ENCODE data around the gene NAT14.

Gene NAT14, protein sequence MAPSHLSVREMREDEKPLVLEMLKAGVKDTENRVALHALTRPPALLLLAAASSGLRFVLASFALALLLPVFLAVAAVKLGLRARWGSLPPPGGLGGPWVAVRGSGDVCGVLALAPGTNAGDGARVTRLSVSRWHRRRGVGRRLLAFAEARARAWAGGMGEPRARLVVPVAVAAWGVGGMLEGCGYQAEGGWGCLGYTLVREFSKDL

DNA sequence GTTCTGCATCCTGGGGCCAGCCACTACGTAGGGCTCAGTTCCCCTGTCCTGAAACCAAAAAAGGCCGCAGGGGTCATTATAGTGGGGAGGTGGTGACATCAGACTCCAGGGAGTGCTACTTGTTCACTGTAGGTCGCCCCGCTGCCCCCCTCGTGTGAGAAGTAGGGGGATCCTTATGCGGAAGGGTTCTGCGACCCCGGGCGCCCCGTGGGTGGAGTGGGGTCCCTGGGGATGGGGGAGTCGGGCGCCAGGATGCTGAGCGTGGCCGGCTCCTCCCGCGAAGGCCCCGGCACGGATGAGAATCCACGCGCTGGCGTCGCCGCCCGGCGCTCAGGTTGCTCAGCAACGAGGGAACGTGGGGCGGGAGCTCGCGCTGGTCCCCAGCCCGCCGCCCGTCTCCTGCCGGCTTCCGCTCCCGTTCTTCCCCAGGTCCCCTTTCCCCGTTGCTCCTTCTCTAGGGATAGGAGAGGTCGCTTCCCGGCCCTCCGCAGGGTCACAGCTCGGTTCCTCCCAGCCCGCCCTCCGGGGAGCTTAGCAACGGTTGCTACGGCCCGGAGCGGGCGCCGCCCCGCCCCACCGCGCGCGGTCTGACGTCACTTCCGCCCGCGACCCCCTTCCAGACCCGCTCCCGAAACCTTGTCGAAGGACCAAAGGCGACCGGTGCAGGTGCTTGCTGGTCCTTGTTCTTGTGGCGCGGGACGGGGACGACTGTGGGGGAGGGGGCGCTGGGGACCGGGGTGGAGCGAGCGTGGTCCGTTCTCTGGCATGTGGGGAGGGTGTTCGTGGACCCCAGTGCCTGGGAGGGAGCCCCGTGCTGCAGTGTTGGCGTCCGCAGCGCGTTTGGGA is at the start of gene NAT14:
NAT14 (plus strand) TSS at position 596 of the 846 bp plus-strand sequence. CDS start 521 bp downstream, outside the sequence.
- H3K36me3 Mint-ChIP-seq (ENCODE audit: low read depth) = peaks cover 19% of the 10 kb centered on the region
- H3K27me3 Mint-ChIP-seq = no peaks in the 10 kb centered on the region

DNA sequence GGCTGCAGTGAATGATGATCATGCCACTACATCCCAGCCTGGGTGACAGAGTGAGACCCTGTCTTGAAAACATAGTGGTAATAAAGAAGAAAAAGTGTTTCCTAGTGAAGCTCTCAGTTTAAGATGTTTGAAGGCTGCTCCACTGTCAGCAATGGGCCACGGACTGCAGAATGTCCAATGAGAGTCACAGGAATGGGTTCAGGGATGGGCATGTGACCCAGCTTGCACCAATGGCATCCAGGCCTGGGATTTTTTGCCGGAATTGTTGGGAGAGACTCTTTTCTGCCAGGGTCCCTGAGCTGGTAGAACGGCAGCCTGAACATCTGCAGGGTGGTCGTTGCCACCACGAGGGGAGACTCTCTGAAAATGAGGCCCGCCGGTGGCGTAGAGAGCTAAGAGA is 48.1 kb upstream of the NAT14 start:
- Mint-ChIP-seq H3K27me3 (peaks cover 64% of the 10 kb centered on the region), H3K4me3 (no peak overlapping the region), H3K36me3 (ENCODE audit: low read depth) (no peaks in the 10 kb centered on the region), H3K27ac (no peak overlapping the region), H3K4me1 (ENCODE audit: low read depth) (peaks cover 12% of the 10 kb centered on the region), H3K9me3 (no peaks in the 10 kb centered on the region)
- DNase-seq = no peak

More for the DNA sequence above, at the start of gene NAT14:
- Mint-ChIP-seq H3K4me3 (peak within 1 kb of the TSS; percentile 80), H3K9me3 (no peaks in the 10 kb centered on the region), H3K4me1 (ENCODE audit: low read depth) (peaks cover 28% of the 10 kb centered on the region), H3K27ac (peak within 1 kb of the TSS; percentile 87)
- DNase-seq = peak; percentile 84

DNA sequence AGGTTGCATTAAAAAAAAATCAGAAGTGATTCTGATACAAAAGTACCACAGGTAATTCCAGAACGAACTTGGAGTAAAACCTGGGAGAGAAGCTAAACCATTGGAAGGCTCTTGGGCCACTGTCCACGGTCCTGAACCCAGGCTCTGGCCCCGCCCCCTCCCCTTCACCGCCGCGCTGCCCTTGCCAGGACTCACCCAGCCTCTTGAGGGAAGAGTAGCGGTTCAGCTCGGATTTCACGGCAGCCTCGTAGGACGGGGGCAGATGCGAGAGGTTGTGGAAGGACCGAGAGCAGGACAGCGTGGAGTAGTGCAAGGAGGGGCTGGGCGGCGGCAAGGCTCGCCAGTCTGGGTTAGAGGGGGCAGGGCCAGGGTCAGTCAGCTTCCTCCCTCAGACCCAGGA is 47.6 kb upstream of the NAT14 start:
- Mint-ChIP-seq H3K4me3 (no peak overlapping the region), H3K27ac (no peak overlapping the region), H3K9me3 (no peaks in the 10 kb centered on the region), H3K27me3 (peaks cover 62% of the 10 kb centered on the region), H3K36me3 (ENCODE audit: low read depth) (no peaks in the 10 kb centered on the region), H3K4me1 (ENCODE audit: low read depth) (peaks cover 14% of the 10 kb centered on the region)
- DNase-seq = no peak

DNA sequence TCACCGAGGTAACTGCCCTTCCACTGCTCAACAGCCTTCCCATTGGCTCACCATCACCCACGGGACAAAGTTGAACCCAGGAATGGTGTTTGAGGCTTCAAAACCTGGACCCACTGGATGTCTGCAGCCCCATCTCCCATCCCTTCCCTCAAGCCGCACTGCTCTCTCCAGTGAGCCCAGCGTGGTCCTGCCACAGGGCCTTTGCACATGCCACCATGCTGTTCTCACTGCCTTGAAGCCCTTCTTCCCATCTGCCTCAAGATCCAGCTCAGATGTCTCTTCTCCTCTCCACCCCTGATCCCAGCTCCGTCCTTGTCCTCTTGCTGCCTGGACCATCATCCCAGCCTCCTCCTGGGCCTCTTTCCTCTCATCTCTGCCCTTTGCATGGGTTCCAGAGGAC is 45.9 kb upstream of the NAT14 start:
- H3K27ac Mint-ChIP-seq = no peak overlapping the region
- H3K9me3 Mint-ChIP-seq = no peaks in the 10 kb centered on the region
- H3K4me3 Mint-ChIP-seq = no peak overlapping the region
- DNase-seq = no peak
- H3K27me3 Mint-ChIP-seq = peaks cover 71% of the 10 kb centered on the region
- peaks cover 14% of the 10 kb centered on the region for H3K4me1 Mint-ChIP-seq (ENCODE audit: low read depth)
- no peaks in the 10 kb centered on the region for H3K36me3 Mint-ChIP-seq (ENCODE audit: low read depth)

DNA sequence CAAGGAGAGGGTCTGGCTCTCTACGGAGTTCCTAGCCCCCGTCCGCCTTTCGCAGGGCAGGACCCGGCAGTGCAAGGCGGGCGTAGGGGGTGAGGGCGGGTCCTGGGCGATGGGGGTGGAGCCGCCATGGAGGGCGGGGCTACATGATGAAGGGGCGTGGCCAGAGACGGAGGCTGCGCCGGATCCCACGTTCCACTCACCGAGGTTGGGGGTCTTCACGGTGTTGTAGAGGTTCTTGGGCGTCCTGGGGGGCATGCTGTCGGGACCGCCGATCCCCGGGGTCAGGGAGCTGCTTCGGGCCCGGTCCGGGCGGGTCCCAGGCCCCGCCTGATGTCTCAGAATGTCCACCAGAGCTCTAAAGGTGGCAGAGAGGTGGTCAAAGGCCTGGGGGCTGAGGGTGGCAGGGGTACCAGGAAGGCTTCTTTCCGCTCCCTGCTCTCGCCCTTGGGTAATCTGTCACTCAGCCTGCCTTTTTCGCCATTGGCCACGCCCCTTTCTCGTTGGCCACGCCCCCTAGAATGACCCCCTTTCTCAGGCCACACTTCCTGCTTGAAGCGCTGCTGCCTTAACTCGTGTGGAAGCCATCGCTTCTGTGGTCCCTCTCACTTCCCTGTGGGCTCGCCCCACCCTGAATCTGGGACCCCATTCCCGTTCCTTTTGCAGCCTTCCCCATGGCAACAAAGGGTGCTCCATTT is 44.4 kb upstream of the NAT14 start:
- peaks cover 14% of the 10 kb centered on the region for H3K4me1 Mint-ChIP-seq (ENCODE audit: low read depth)
- H3K27me3 Mint-ChIP-seq = peaks cover 86% of the 10 kb centered on the region
- H3K4me3 Mint-ChIP-seq = no peak overlapping the region
- no peaks in the 10 kb centered on the region for H3K9me3 Mint-ChIP-seq
- DNase-seq = peak; percentile 46
- H3K36me3 Mint-ChIP-seq (ENCODE audit: low read depth) = no peaks in the 10 kb centered on the region
- no peak overlapping the region for H3K27ac Mint-ChIP-seq

DNA sequence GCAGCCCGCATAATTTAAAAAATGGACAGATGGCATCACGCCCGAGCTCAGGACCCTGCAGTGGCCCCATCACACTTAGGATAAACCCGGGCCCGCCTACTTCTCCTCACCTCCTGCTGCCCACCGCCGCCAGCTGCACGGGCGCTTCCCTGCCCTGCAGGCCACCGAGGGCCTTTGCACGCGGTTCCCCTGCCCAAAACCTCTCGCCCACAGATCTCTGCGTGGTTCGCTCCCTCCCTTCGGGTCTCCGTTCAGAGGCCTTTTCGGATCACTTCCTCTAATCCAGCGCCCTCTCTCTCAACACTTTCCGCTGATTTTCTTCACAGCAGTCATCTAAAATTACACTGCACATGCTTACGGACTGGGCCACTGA is 43.7 kb upstream of the NAT14 start:
- H3K4me1 Mint-ChIP-seq (ENCODE audit: low read depth) = peaks cover 14% of the 10 kb centered on the region
- no peaks in the 10 kb centered on the region for H3K9me3 Mint-ChIP-seq
- H3K4me3 Mint-ChIP-seq = no peak overlapping the region
- peaks cover 90% of the 10 kb centered on the region for H3K27me3 Mint-ChIP-seq
- no peak overlapping the region for H3K27ac Mint-ChIP-seq
- no peak for DNase-seq
- no peaks in the 10 kb centered on the region for H3K36me3 Mint-ChIP-seq (ENCODE audit: low read depth)

DNA sequence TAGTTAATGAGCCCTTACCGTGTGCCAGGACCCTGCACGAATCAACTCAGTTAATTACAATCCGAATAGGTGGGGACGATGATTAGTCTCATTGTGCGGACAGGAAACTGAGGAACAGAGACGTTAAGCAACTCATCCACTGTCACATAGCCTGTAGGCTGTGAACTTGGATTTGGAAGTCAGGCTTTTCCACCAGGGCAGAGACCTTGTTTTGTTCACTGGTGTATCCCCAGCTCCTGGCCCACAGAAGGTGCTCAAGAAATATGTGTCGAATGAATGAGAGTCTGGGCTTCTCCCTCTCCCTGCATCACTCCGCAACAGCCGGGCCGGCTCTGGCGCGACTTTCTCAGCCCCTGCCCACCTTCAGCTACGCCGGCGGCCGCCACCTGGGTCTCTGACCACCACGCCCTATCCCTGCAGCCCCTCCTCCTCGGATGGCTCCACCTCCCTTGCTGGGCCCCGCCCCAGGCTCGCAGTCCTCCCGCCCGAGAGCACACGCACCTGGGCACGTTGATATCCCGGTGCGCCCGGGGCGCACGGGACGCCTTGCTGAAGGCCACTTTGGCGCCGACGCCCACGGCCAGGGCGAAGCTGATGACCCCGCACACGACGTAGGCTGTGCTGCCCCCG is 43.2 kb upstream of the NAT14 start:
- peak; percentile 43 for DNase-seq
- Mint-ChIP-seq H3K27ac (no peak overlapping the region), H3K4me1 (ENCODE audit: low read depth) (peaks cover 14% of the 10 kb centered on the region), H3K9me3 (no peaks in the 10 kb centered on the region), H3K4me3 (peak overlapping the region; percentile 4), H3K27me3 (peaks cover 87% of the 10 kb centered on the region), H3K36me3 (ENCODE audit: low read depth) (no peaks in the 10 kb centered on the region)

DNA sequence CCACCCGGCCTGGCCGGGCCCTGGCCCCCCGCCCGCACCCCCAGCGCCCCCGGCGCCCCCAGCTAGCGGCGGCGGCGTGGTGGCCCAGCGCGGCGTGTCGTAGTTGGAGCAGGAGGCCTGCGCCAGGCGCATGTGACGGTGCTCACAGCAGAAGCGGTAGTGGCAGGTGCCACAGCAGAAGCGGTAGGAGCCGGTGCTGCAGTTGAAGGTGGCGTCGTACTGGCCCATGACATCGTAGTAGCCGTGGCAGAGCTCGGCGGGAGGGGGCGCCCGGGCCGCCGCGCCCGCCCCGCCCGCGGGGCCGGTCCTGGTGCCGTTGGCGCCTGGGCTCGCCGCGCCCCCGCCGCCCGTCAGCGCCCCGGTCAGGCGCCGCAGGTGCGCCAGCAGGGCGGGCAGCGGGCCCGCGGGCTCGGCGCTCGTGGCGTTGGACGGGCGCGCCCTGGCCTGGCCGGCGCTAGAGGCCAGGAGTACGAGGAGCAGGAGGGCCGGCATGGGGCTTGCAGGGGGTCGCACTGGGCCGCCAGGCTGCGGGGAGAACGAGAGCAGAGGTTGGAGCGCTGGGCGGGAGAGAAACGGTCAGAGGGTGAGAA is 42.5 kb upstream of the NAT14 start:
- H3K9me3 Mint-ChIP-seq = no peaks in the 10 kb centered on the region
- H3K4me1 Mint-ChIP-seq (ENCODE audit: low read depth) = peaks cover 14% of the 10 kb centered on the region
- H3K27ac Mint-ChIP-seq = no peak overlapping the region
- no peak overlapping the region for H3K4me3 Mint-ChIP-seq
- DNase-seq = no peak
- peaks cover 80% of the 10 kb centered on the region for H3K27me3 Mint-ChIP-seq
- no peaks in the 10 kb centered on the region for H3K36me3 Mint-ChIP-seq (ENCODE audit: low read depth)

DNA sequence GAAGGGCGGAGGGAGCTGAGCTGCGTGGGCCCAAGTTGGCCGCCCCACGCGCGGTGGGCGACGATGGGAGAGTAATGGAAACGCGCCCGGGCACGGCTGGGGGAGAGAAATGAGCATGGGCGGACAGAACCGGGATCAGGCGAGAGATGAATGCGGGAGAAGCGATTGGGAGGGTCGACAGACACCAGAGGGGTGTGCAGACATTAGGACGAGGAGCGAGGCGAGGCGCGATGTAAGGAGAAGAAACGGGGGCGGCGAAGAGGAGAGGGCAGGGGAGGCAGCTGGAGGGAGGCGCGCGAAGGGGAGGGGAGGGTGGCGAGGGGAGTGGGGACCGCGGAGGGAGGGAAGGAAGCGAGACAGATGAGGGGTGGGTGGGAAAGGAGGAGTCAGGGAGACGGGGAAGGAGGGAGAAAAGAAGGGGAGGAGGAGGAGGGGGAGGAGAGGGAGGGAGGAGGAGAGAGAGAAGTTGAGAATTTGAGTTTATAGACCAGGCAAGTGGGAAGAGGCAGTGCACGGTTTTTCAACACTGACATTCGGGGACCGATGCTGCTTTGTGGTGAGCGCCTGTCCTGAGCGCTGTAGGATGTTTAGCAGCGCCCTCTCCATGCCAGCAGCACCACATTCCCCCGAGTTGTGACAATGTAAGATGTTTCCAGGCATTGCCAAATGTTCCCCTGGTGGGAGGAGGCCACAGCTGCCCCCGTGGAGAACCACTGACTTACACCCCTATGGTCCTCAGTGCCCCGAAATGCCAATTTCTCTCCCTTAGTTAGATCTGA is 41.8 kb upstream of the NAT14 start, which contains the start of gene SHISA7:
SHISA7 (minus strand) TSS at position 256 of the 779 bp plus-strand sequence. CDS start 437 bp downstream, outside the sequence.
- H3K4me3 Mint-ChIP-seq = no peak within 1 kb of the TSS
- no peak for DNase-seq
- H3K9me3 Mint-ChIP-seq = no peaks in the 10 kb centered on the region
- H3K36me3 Mint-ChIP-seq (ENCODE audit: low read depth) = no peaks in the 10 kb centered on the region
- no peak within 1 kb of the TSS for H3K27ac Mint-ChIP-seq
- peaks cover 14% of the 10 kb centered on the region for H3K4me1 Mint-ChIP-seq (ENCODE audit: low read depth)
- peaks cover 74% of the 10 kb centered on the region for H3K27me3 Mint-ChIP-seq

DNA sequence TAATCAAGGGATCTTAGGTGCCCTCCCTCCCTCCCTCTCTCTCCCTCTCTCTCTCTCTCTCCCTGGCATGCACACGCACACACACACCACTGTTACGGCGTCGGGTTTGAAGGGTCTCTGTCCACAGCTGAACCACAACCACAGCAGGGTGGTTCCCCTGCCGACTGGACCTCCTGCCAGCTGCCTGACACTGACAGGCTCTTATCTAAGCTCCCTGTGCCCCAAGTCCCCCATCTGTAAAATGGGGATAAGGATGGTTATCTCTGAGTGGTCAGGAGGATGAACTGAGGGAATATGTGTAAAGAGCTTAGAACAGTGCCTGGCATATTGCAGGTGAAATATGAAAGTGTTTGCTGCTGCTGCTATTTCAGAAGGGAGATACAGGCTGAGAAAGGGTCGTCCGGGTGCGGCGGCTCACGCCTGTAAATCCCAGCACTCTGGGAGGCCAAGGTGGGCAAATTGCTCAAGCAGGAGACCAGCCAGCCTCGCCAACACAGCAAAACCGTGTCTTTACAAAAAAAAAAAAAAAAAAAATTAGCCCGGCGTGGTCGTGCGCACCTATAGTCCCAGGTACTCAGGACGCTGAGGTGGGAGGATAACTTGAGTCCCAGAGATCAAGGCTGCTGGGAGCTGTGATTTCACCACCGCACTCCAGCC is 41.0 kb upstream of the NAT14 start:
- H3K4me1 Mint-ChIP-seq (ENCODE audit: low read depth) = peaks cover 14% of the 10 kb centered on the region
- no peak for DNase-seq
- H3K36me3 Mint-ChIP-seq (ENCODE audit: low read depth) = no peaks in the 10 kb centered on the region
- no peak overlapping the region for H3K27ac Mint-ChIP-seq
- no peak overlapping the region for H3K4me3 Mint-ChIP-seq
- no peaks in the 10 kb centered on the region for H3K9me3 Mint-ChIP-seq
- H3K27me3 Mint-ChIP-seq = peaks cover 66% of the 10 kb centered on the region

DNA sequence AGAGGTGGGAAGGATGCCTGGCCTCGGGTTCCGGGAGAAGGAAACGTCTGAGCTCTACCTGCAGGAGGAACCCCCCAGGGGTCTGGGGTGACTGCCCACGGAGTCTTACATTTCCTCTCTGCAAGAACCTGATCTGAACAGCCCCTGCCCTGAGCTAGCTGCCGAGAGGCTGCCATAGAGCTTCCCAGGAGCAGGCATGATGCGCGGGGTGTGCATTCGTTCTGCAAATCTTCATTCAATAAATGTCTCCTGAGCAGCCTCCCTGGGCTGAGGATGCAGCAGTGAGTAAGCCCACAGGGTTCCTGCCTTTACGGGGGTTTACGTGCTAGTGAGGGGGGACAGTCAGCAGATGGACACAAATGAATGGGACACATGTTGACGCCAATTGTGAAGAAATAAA is 40.3 kb upstream of the NAT14 start:
- peaks cover 60% of the 10 kb centered on the region for H3K27me3 Mint-ChIP-seq
- no peak for DNase-seq
- no peak overlapping the region for H3K27ac Mint-ChIP-seq
- H3K36me3 Mint-ChIP-seq (ENCODE audit: low read depth) = no peaks in the 10 kb centered on the region
- H3K4me1 Mint-ChIP-seq (ENCODE audit: low read depth) = peaks cover 14% of the 10 kb centered on the region
- H3K9me3 Mint-ChIP-seq = no peaks in the 10 kb centered on the region
- no peak overlapping the region for H3K4me3 Mint-ChIP-seq

DNA sequence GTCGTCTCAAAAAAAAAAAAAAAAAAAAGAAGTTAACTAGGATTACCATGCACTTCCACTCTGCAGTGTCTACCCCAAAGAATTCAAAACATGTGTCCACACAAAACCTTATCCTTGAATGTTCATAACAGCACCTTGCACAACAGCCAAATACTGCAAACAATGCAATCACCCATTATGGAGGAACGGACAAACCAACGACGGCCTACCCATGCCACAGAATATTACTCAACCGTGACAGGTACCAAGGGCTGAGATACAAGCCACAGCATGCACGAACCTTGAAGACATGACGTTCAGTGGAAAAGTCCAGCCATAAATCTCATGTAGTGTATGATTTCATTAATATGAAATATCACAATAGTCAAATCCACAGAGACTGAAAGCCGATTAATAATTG is 38.9 kb upstream of the NAT14 start:
- no peaks in the 10 kb centered on the region for H3K36me3 Mint-ChIP-seq (ENCODE audit: low read depth)
- H3K4me3 Mint-ChIP-seq = no peak overlapping the region
- no peaks in the 10 kb centered on the region for H3K9me3 Mint-ChIP-seq
- no peak overlapping the region for H3K27ac Mint-ChIP-seq
- no peak for DNase-seq
- H3K4me1 Mint-ChIP-seq (ENCODE audit: low read depth) = peaks cover 10% of the 10 kb centered on the region
- peaks cover 55% of the 10 kb centered on the region for H3K27me3 Mint-ChIP-seq

DNA sequence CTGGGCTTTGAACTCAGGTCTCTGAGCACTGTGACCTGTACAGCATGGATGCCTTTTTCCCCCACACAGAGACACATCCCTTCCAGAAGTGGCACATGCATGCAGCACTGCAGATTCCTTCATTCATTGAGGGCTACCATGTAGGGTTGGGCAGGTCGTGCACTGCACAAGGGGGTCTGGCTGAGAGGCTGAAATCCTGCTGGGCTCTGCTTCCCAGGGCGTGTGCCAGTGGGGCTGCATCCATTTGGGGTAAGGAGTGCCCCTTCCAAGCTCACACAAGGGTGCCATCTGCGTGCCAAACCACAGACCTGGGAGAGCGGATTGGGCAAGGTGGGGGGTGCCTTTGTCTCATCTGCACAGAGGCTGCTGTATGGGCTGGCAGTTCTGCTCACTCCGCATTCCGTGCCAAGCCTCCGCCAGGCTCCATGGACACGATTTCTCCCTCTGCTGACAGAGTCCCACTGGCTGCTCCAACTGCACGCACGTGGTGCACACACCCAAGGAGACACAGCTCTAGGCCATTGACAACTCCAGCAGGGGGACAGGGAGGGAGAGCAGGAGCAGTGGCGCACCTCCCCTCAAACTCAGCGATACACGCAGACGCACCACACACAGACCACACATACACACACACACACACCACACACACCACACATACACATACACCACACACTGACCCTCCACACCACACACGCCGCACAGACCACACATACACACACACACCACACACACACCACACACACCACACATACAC is 37.4 kb upstream of the NAT14 start:
- Mint-ChIP-seq H3K36me3 (ENCODE audit: low read depth) (no peaks in the 10 kb centered on the region), H3K4me3 (no peak overlapping the region), H3K9me3 (no peaks in the 10 kb centered on the region), H3K27ac (no peak overlapping the region), H3K27me3 (peaks cover 51% of the 10 kb centered on the region), H3K4me1 (ENCODE audit: low read depth) (peaks cover 6% of the 10 kb centered on the region)
- DNase-seq = no peak

All from activated T-cell treated with anti-CD3 and anti-CD28 coated beads, Interleukin-2, amount 50 U/mL, for 24 hours (primary cell).